LNCaP clone FGC (cell line): ENCODE results near the gene ZP1.

ENCODE experiments used
- DNase-seq: peaks from one replicate; pipeline ENCODE4 v3.0.0-alpha.2; 2011; ENCODE audit warnings: low read depth
- H3K4me3 ChIP-seq: 2 replicates; pipeline ENCODE4 v1.5.1; 2011; ENCODE audit warnings: mild to moderate bottlenecking, low read depth, low read length, control low read depth
- CTCF ChIP-seq: IDR thresholded peaks from 2 replicates; pipeline ENCODE4 v1.5.1; 2012; ENCODE audit warnings: mild to moderate bottlenecking; ENCODE audit not compliant: control insufficient read depth, insufficient read depth; ENCODE audit errors: extremely low read depth

Gene ZP1

GRCh38 chr11:60857378-60858232 is 9.7 kb upstream of the ZP1 start:
- DNase-seq = no peak
- H3K4me3 ChIP-seq = no peak overlapping the region
- no peak for TF ChIP-seq CTCF

GRCh38 chr11:60858236-60858635 is 9.1 kb upstream of the ZP1 start:
- no peak for TF ChIP-seq CTCF

GRCh38 chr11:60858731-60859464 is 8.4 kb upstream of the ZP1 start:
- TF ChIP-seq CTCF = no peak
- DNase-seq = no peak
- H3K4me3 ChIP-seq = no peak overlapping the region

More at GRCh38 chr11:60858236-60858635, 9.1 kb upstream of the ZP1 start:
- H3K4me3 ChIP-seq = no peak overlapping the region
- DNase-seq = no peak

- no peak overlapping the region for H3K4me3 ChIP-seq
- DNase-seq = no peak
- TF ChIP-seq CTCF = no peak
Observed at GRCh38 chr11:60859616-60860250, 7.6 kb upstream of the ZP1 start.

- H3K4me3 ChIP-seq = no peak overlapping the region
- no peak for TF ChIP-seq CTCF
- no peak for DNase-seq
Observed at GRCh38 chr11:60860943-60861342, 6.4 kb upstream of the ZP1 start.

- no peak for DNase-seq
Observed at GRCh38 chr11:60862171-60862570, 5.2 kb upstream of the ZP1 start.

More at GRCh38 chr11:60862171-60862570, 5.2 kb upstream of the ZP1 start:
- no peak for TF ChIP-seq CTCF
- no peak overlapping the region for H3K4me3 ChIP-seq
